T-cell (primary cell): ENCODE results near the gene MYO1F. TPM values are rescaled to one million over a fixed set of nuclear protein-coding genes. Genes with fewer than 3 reads are reported as not detected.

ENCODE experiments used
- ATAC-seq, 4 experiments: fragments of 200-7000 bp in 3 of 4; fragments of 150-1000 bp in 1 of 4; cut with Tn5 transposase; replicated peaks in 1 of 4; 1 replicate in 3 of 4; 2 replicates in 1 of 4; pipeline ENCODE4 v1.10.0; 2021; ENCODE audit warnings: moderate library complexity in 3 of 4, mild to moderate bottlenecking in 2 of 4, moderate number of reproducible peaks in 1 of 4
- CTCF ChIA-PET, 2 donors: fragments of 300-600 bp; sonication (Branson Sonifier 250); formaldehyde crosslinking; loops; one replicate each; lab custom pipeline; 2022; ENCODE audit warnings: antibody characterized with exemption in 2 of 2; lab: Charles Lee
- POLR2A ChIA-PET, 2 donors: fragments of 300-600 bp; sonication (Branson Sonifier 250); formaldehyde crosslinking; loops; one replicate each; lab custom pipeline; 2022; ENCODE audit warnings: antibody characterized with exemption in 2 of 2; lab: Charles Lee
- DNase-seq, 35 experiments: peaks; one replicate each; pipeline versions ENCODE4 v3.0.0 to v3.0.0-alpha.2; 2013 to 2023
- H3K27ac ChIP-seq: one replicate; pipeline ENCODE4 v1.5.1; 2013; ENCODE audit warnings: low read length
- H3K27me3 ChIP-seq, 2 experiments: replicated peaks in 1 of 2; 1 replicate in 1 of 2; 2 replicates in 1 of 2; pipeline versions ENCODE4 v1.6.1 to v1.7.0; 2013; ENCODE audit warnings: low read length in 1 of 2, mixed read lengths in 1 of 2; ENCODE audit not compliant: control insufficient read depth in 2 of 2, insufficient read depth in 2 of 2; ENCODE audit errors: extremely low read depth in 1 of 2
- H3K36me3 ChIP-seq, 2 donors: 1 replicate in 1 of 2; 2 replicates in 1 of 2; pipeline versions ENCODE4 v1.6.1 to v1.7.0; 2013; ENCODE audit warnings: low read length in 1 of 2; ENCODE audit not compliant: control insufficient read depth in 2 of 2, insufficient read depth in 1 of 2; ENCODE audit errors: extremely low read depth in 1 of 2
- H3K4me1 ChIP-seq, 2 experiments: 1 replicate in 1 of 2; 2 replicates in 1 of 2; pipeline versions ENCODE4 v1.6.1 to v1.7.0; 2013; ENCODE audit warnings: low read length in 2 of 2, mixed read lengths in 1 of 2; ENCODE audit not compliant: insufficient read depth in 2 of 2, control insufficient read depth in 1 of 2; ENCODE audit errors: extremely low read depth in 1 of 2
- H3K4me3 ChIP-seq, 2 donors: 1 replicate in 1 of 2; 2 replicates in 1 of 2; pipeline versions ENCODE4 v1.5.1 to v1.7.0; 2013; ENCODE audit warnings: mild to moderate bottlenecking in 2 of 2, low read length in 1 of 2, moderate library complexity in 1 of 2; ENCODE audit not compliant: control insufficient read depth in 1 of 2; ENCODE audit errors: extremely low read depth in 1 of 2
- H3K9me3 ChIP-seq: 2 replicates; pipeline ENCODE4 v1.7.0; 2013
- H3K27ac Mint-ChIP-seq, 2 donors: one replicate each; pipeline ENCODE4 v1.8.0; 2020 to 2021; ENCODE audit warnings: mild to moderate bottlenecking in 2 of 2, mixed read lengths in 2 of 2
- H3K27me3 Mint-ChIP-seq, 2 donors: one replicate each; pipeline ENCODE4 v1.8.0; 2021 to 2022; ENCODE audit warnings: mixed read lengths in 2 of 2
- H3K36me3 Mint-ChIP-seq: one replicate; pipeline ENCODE4 v1.8.0; 2021; ENCODE audit warnings: mixed read lengths
- H3K4me1 Mint-ChIP-seq, 3 donors: one replicate each; pipeline ENCODE4 v1.8.0; 2020 to 2022; ENCODE audit warnings: mixed read lengths in 3 of 3, mild to moderate bottlenecking in 1 of 3
- H3K4me3 Mint-ChIP-seq, 3 donors: one replicate each; pipeline ENCODE4 v1.8.0; 2020 to 2022; ENCODE audit warnings: mild to moderate bottlenecking in 3 of 3, mixed read lengths in 3 of 3, moderate library complexity in 3 of 3
- H3K9me3 Mint-ChIP-seq, 3 donors: one replicate each; pipeline ENCODE4 v1.8.0; 2020 to 2022; ENCODE audit warnings: mixed read lengths in 3 of 3
- WGBS: methylation state at CpG from one replicate; pipeline ENCODE4 v1.1.5; 2013; ENCODE audit warnings: missing lambda C conversion rate; ENCODE audit not compliant: insufficient coverage; 5-methylcytosine and 5-hydroxymethylcytosine counted together
- total RNA-seq, 35 experiments: library from RNA in 6 of 35; stranded (reverse) in 6 of 35; fragments of 120-200 nt in 1 of 35; gene quantifications; one replicate each; pipeline versions ENCODE4 v1.2.1 to v1.2.4 and lab custom pipeline; 2013 to 2026

The MYO1F gene
- total RNA-seq, 5 donors from 2014 or later (not counting 1 experiment from before 2014, with no cell fraction given): 109 to 363 (median 277) TPM

DNA sequence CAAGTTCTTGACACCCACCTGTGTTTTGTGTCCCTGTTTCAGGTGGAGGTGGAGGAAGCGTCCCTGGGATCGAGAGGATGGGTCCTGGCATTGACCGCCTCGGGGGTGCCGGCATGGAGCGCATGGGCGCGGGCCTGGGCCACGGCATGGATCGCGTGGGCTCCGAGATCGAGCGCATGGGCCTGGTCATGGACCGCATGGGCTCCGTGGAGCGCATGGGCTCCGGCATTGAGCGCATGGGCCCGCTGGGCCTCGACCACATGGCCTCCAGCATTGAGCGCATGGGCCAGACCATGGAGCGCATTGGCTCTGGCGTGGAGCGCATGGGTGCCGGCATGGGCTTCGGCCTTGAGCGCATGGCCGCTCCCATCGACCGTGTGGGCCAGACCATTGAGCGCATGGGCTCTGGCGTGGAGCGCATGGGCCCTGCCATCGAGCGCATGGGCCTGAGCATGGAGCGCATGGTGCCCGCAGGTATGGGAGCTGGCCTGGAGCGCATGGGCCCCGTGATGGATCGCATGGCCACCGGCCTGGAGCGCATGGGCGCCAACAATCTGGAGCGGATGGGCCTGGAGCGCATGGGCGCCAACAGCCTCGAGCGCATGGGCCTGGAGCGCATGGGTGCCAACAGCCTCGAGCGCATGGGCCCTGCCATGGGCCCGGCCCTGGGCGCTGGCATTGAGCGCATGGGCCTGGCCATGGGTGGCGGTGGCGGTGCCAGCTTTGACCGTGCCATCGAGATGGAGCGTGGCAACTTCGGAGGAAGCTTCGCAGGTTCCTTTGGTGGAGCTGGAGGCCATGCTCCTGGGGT, 91.5 kb downstream of the MYO1F start:
- Mint-ChIP-seq H3K4me3 (peak overlapping the region in 1 of 3 donors; percentile 68), H3K9me3 (no peaks in the 10 kb centered on the region), H3K4me1 (peaks cover 52 to 56% (median 56%) of the 10 kb centered on the region in 3 donors), H3K27me3 (no peaks in the 10 kb centered on the region), H3K36me3 (peaks cover 52% of the 10 kb centered on the region), H3K27ac (peak overlapping the region; percentile 88 to 97)
- DNase-seq (no peak), ATAC-seq (no peak)
- WGBS: 97% methylated on average over 62 of the region's 62 CpGs
- no peaks in the 10 kb centered on the region for H3K9me3 ChIP-seq
- H3K27ac ChIP-seq: peak overlapping the region; percentile 55
- no peaks in the 10 kb centered on the region for H3K27me3 ChIP-seq
- peaks cover 20 to 39% of the 10 kb centered on the region in 2 experiments for H3K4me1 ChIP-seq
- H3K36me3 ChIP-seq: peaks cover 3 to 70% of the 10 kb centered on the region in 2 donors
- no peak overlapping the region for H3K4me3 ChIP-seq
- CTCF ChIA-PET: no interaction called here
- POLR2A ChIA-PET: no interaction called here

DNA sequence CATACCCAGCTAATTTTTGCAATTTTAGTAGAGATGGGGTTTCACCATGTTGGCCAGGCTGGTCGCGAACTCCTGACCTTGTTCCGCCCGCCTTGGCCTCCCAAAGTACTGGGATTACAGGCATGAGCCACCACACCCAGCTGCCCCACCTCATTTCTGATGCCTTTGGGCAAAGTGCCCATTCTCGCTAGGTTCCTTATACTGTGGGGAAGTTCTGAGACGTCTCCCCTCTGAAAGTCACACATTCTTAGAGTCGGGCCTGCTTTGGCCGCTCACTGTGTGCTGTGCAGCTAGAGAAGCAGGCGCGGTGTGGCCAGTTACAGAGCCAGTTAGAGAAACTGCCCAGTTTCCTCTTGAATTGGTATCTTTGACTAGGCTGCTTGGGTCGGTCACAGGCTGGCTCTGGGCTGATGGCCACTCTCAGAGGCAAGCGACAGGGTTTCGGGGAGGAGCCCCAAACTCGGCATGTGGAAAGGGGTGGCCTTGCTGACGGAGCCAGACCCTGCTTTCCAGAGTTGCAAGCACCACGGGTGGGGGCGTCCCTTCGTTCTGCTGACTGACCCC, 92.8 kb downstream of the MYO1F start:
- Histone ChIP-seq H3K4me3 (no peak overlapping the region), H3K4me1 (peaks cover 20 to 51% of the 10 kb centered on the region in 2 experiments), H3K27me3 (no peaks in the 10 kb centered on the region), H3K9me3 (no peaks in the 10 kb centered on the region), H3K36me3 (peaks cover 0 to 70% of the 10 kb centered on the region in 2 donors), H3K27ac (no peak overlapping the region)
- ATAC-seq (no peak), DNase-seq (peak in 1 of 35 experiments; percentile 26)
- peaks cover 50% of the 10 kb centered on the region for H3K36me3 Mint-ChIP-seq
- peaks cover 59 to 62% (median 59%) of the 10 kb centered on the region in 3 donors for H3K4me1 Mint-ChIP-seq
- H3K9me3 Mint-ChIP-seq: no peaks in the 10 kb centered on the region
- WGBS: 94% methylated on average over 12 of the region's 18 CpGs
- peak overlapping the region in 1 of 2 donors; percentile 11 for H3K27ac Mint-ChIP-seq
- no peaks in the 10 kb centered on the region for H3K27me3 Mint-ChIP-seq
- H3K4me3 Mint-ChIP-seq: no peak overlapping the region
- POLR2A ChIA-PET: no interaction called here
- CTCF ChIA-PET: no interaction called here

DNA sequence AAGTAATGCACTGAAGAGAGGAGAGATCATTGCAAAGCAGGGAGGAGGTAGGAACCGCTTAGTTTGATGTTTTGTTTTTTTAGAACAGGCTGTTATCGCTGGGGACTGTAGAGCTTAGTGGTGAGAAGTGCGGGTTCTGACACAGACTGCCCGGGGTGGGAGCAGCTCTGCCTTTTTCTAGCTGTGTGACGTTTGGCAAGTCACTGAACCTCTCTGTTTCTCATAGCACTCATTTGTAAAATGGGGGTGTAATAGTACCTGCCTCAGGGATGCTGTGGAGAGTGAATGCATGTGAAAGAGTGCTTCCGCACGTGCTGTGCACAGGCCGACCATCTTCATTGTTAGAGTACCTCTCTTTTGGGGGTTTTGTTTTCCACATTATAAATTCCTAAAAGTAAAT, 94.1 kb downstream of the MYO1F start:
- Histone ChIP-seq H3K36me3 (peaks cover 0 to 74% of the 10 kb centered on the region in 2 donors), H3K27me3 (no peaks in the 10 kb centered on the region), H3K4me3 (no peak overlapping the region), H3K27ac (no peak overlapping the region), H3K9me3 (no peaks in the 10 kb centered on the region), H3K4me1 (peaks cover 22 to 61% of the 10 kb centered on the region in 2 experiments)
- peaks cover 64 to 67% (median 64%) of the 10 kb centered on the region in 3 donors for H3K4me1 Mint-ChIP-seq
- no peaks in the 10 kb centered on the region for H3K9me3 Mint-ChIP-seq
- ATAC-seq: no peak
- WGBS: 81% methylated on average over 4 of the region's 8 CpGs
- H3K36me3 Mint-ChIP-seq: peaks cover 44% of the 10 kb centered on the region
- H3K4me3 Mint-ChIP-seq: peak overlapping the region in 1 of 3 donors; percentile 42
- H3K27me3 Mint-ChIP-seq: no peaks in the 10 kb centered on the region
- ChIA-PET CTCF (no interaction called here), POLR2A (no interaction called here)
- H3K27ac Mint-ChIP-seq: peak overlapping the region; percentile 20 to 56
- DNase-seq: no peak

DNA sequence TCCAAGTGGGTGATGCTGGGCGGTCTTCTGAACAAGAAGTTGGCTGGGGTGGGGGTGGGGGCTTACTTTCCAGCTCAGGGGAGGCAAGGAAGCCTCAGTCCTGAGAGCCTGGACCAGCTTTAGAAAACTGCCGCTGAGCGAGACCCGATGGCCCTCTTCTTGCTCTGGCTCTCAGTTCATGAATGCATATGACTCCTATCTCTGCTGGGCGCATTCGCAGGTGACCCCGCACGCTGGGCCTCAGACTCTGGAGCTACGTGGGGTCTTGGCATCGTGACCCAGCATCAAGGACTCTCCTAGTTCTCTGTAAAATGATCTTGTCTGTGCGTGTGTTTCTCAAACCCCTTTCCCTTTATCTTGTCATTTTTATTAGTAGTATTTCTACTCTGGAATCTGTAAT, 94.5 kb downstream of the MYO1F start:
- H3K36me3 ChIP-seq: peaks cover under 1 to 73% of the 10 kb centered on the region in 2 donors
- no peak overlapping the region for H3K4me3 ChIP-seq
- Mint-ChIP-seq H3K4me3 (peak overlapping the region in 1 of 3 donors; percentile 42), H3K27ac (peak overlapping the region; percentile 20 to 56), H3K27me3 (no peaks in the 10 kb centered on the region), H3K4me1 (peaks cover 64 to 67% (median 64%) of the 10 kb centered on the region in 3 donors), H3K9me3 (no peaks in the 10 kb centered on the region), H3K36me3 (peaks cover 40% of the 10 kb centered on the region)
- ChIA-PET POLR2A (interaction anchor here in 1 of 2 donors (0.5 kb wide), 1 partner anchor 8 kb away, joined by 4 read pairs; no protein-coding TSS in a partner anchor), CTCF (no interaction called here)
- no peak for DNase-seq
- no peaks in the 10 kb centered on the region for H3K27me3 ChIP-seq
- peaks cover 24 to 60% of the 10 kb centered on the region in 2 experiments for H3K4me1 ChIP-seq
- no peak for ATAC-seq
- no peaks in the 10 kb centered on the region for H3K9me3 ChIP-seq
- H3K27ac ChIP-seq: no peak overlapping the region
- 98% methylated on average over 8 of the region's 11 CpGs for WGBS

DNA sequence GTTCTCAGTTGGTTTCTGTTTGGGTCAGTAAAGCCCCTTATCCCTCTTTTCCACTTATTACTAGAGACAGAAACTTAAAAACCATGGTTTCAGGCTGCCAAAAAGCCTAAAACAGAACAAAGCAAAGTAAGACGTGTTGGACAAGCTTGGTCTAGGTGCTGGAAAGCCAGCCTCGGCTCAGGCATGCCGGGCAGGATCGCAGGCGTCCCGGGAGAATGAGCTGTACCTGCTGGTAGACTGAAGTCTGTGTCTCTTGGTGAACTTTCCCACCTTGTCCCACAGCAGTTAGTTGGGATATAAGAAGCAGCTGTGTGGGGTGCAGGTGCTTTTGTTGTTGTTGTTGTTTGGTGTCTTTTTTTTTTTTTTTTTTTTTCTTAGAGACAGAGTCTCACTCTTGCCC, 95.6 kb downstream of the MYO1F start:
- ATAC-seq (no peak), DNase-seq (no peak)
- Mint-ChIP-seq H3K27me3 (no peaks in the 10 kb centered on the region), H3K9me3 (no peaks in the 10 kb centered on the region), H3K27ac (peak overlapping the region; percentile 59 to 78), H3K36me3 (peaks cover 33% of the 10 kb centered on the region), H3K4me1 (peaks cover 63 to 66% (median 64%) of the 10 kb centered on the region in 3 donors), H3K4me3 (peak overlapping the region in 1 of 3 donors; percentile 67)
- Histone ChIP-seq H3K36me3 (peaks cover 4 to 78% of the 10 kb centered on the region in 2 donors), H3K4me1 (peaks cover 22 to 60% of the 10 kb centered on the region in 2 experiments), H3K9me3 (no peaks in the 10 kb centered on the region), H3K27ac (no peak overlapping the region), H3K4me3 (no peak overlapping the region), H3K27me3 (no peaks in the 10 kb centered on the region)
- 92% methylated on average over 6 of the region's 6 CpGs for WGBS
- ChIA-PET CTCF (interaction anchor here (0.5 to 0.7 kb wide), 2 partner anchors 32 to 214 kb away, joined by 5 to 6 read pairs; no protein-coding TSS in a partner anchor), POLR2A (interaction anchor here in 1 of 2 donors (0.7 kb wide), 1 partner anchor 31 kb away, joined by 10 read pairs; no protein-coding TSS in a partner anchor)

DNA sequence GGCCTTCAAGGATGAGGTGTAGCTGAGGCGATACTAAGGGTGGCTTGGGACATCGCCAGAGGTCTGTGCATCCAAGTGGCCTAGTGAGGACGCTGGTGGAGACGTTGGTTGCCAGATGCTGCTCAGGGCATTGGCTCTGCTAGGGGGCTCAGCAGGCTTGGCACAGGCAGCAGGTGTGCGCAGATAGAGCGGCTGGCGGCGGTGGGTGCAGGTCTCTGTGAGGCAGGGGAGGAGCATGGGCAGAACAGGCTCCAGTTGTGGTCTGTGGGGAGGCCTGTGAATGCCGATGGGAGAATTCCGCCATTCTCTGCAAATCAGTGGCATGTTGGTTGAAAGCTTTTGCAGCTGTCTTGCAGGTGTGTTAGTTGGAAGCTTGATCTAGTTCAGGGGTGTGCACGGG, 96.0 kb downstream of the MYO1F start:
- peak overlapping the region; percentile 23 for H3K27ac ChIP-seq
- H3K4me1 ChIP-seq: peaks cover 18 to 60% of the 10 kb centered on the region in 2 experiments
- ATAC-seq (peak in 2 of 4 experiments; percentile 11 to 52), DNase-seq (peak in 1 of 35 experiments; percentile 27)
- ChIA-PET POLR2A (interaction anchor here in 1 of 2 donors (0.6 to 0.7 kb wide), 2 partner anchors 32 to 1326 kb away, joined by 5 to 10 read pairs; no protein-coding TSS in a partner anchor), CTCF (interaction anchor here (0.5 to 0.7 kb wide), 2 partner anchors 32 to 44 kb away, joined by 3 to 6 read pairs; no protein-coding TSS in a partner anchor)
- Mint-ChIP-seq H3K4me3 (peak overlapping the region in 2 of 3 donors; percentile 13 to 67), H3K27me3 (no peaks in the 10 kb centered on the region), H3K27ac (peak overlapping the region; percentile 59 to 78), H3K36me3 (peaks cover 31% of the 10 kb centered on the region), H3K4me1 (peaks cover 62 to 65% (median 64%) of the 10 kb centered on the region in 3 donors), H3K9me3 (no peaks in the 10 kb centered on the region)
- no peaks in the 10 kb centered on the region for H3K9me3 ChIP-seq
- H3K4me3 ChIP-seq: peak overlapping the region in 1 of 2 donors; percentile 30
- H3K27me3 ChIP-seq: no peaks in the 10 kb centered on the region
- H3K36me3 ChIP-seq: peaks cover 4 to 78% of the 10 kb centered on the region in 2 donors
- WGBS: 66% methylated on average over 9 of the region's 11 CpGs
